Myocyte (in vitro differentiated cells): Measurements from ENCODE around the gene SPRYD3. TPM values are rescaled to one million over a fixed set of nuclear protein-coding genes. Genes with fewer than 3 reads are reported as not detected.
"Not testable (repeated sequence)": the region's sequence is repeated elsewhere in the genome, so short reads cannot be mapped to it uniquely, and the experiment has no call there.

Source experiments
- DNase-seq: peaks from one replicate; pipeline ENCODE4 v3.0.0-alpha.2; 2012; ENCODE audit warnings: low read depth
- polyA plus RNA-seq: library from polyadenylated mRNA; unstranded; fragments of >200 nt; gene quantifications from one replicate; pipeline ENCODE4 v1.2.1, GENCODE V29; 2012; ENCODE audit warnings: missing spikeins
- total RNA-seq: library from RNA; depleted of rRNA; stranded (reverse); fragments of >200 nt; gene quantifications from 2 replicates; pipeline ENCODE4 v1.2.3, GENCODE V29; 2014

SPRYD3 gene
- 25.7 and 35.7 TPM in 2 replicates for total RNA-seq
- polyA plus RNA-seq = 60.9 TPM

GRCh38 chr12:53079226-53080117, at the start of gene SPRYD3:
Gene SPRYD3, minus strand, starts transcription at chr12:53079390. Its CDS starts 57 bp downstream, at chr12:53079333.
- peak; percentile 98 for DNase-seq

- no peak for DNase-seq
These were observed 48.0 kb upstream of the SPRYD3 start for GRCh38 chr12:53127169-53127568.

GRCh38 chr12:53124352-53124723, 45.1 kb upstream of the SPRYD3 start:
- DNase-seq = no peak

- DNase-seq = no peak
These were observed 44.6 kb upstream of the SPRYD3 start for GRCh38 chr12:53123578-53124351.

- no peak for DNase-seq
These were observed 43.8 kb upstream of the SPRYD3 start for GRCh38 chr12:53122961-53123468.

- no peak for DNase-seq
These were observed 41.7 kb upstream of the SPRYD3 start for GRCh38 chr12:53120685-53121525.

GRCh38 chr12:53118751-53119300, 39.6 kb upstream of the SPRYD3 start:
- DNase-seq = no peak

GRCh38 chr12:53115891-53116648, 36.9 kb upstream of the SPRYD3 start:
- DNase-seq = peak; percentile 95

- DNase-seq = peak; percentile 21
These were observed 36.1 kb upstream of the SPRYD3 start for GRCh38 chr12:53115112-53115890.

- no peak for DNase-seq
These were observed 34.8 kb upstream of the SPRYD3 start for GRCh38 chr12:53113951-53114350.

GRCh38 chr12:53113136-53113705, 34.0 kb upstream of the SPRYD3 start:
- DNase-seq = no peak

GRCh38 chr12:53112431-53112830, 33.2 kb upstream of the SPRYD3 start:
- not testable (repeated sequence) for DNase-seq

GRCh38 chr12:53107122-53107521, 27.9 kb upstream of the SPRYD3 start:
- DNase-seq = no peak

GRCh38 chr12:53105712-53106439, 26.7 kb upstream of the SPRYD3 start:
- no peak for DNase-seq

- no peak for DNase-seq
These were observed 26.1 kb upstream of the SPRYD3 start for GRCh38 chr12:53105256-53105655.

GRCh38 chr12:53103860-53104305, 24.7 kb upstream of the SPRYD3 start:
- DNase-seq = peak; percentile 66

GRCh38 chr12:53102883-53103807, 24.0 kb upstream of the SPRYD3 start, which contains the start of gene SOAT2:
Gene SOAT2, plus strand, starts transcription at chr12:53103486. Its CDS starts 92 bp downstream, at chr12:53103578.
- no peak for DNase-seq
